ENCODE data around the gene ADAMTS7. TPM values are rescaled to one million over a fixed set of nuclear protein-coding genes. Genes with fewer than 3 reads are reported as not detected.
A peak's percentile ranks its signal among the peaks of the same experiment; 100 is the strongest.
"Not testable (repeated sequence)": the region's sequence is repeated elsewhere in the genome, so short reads cannot be mapped to it uniquely, and the experiment has no call there.

The ADAMTS7 gene
- total and polyA plus RNA-seq, 7 donors: 0.32 to 1.3 (median 0.74) TPM

DNA sequence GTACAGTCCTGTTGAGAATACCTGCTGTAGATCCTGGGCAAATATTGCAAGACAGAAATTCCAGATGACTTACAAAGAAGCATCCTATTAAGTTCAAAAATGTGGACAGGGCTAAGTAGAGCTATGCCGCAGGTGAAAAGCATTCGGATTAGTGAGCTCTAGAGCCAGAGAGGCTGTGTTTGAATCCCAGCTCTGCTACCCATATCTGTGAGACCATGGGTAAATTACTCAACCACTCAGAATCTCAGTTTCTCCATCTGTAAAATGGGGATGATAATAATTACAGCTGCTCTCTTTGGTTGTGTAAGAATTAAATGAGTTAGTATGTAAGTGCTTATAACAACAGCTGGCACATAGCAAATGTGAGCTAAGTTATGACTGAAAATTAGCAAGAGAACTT is 3.9 kb downstream of the ADAMTS7 start:
- WGBS, 3 donors: 99 to 100% (median 100%) methylated on average over 2 of the region's 2 CpGs
- TF ChIP-seq, protein P1, sequence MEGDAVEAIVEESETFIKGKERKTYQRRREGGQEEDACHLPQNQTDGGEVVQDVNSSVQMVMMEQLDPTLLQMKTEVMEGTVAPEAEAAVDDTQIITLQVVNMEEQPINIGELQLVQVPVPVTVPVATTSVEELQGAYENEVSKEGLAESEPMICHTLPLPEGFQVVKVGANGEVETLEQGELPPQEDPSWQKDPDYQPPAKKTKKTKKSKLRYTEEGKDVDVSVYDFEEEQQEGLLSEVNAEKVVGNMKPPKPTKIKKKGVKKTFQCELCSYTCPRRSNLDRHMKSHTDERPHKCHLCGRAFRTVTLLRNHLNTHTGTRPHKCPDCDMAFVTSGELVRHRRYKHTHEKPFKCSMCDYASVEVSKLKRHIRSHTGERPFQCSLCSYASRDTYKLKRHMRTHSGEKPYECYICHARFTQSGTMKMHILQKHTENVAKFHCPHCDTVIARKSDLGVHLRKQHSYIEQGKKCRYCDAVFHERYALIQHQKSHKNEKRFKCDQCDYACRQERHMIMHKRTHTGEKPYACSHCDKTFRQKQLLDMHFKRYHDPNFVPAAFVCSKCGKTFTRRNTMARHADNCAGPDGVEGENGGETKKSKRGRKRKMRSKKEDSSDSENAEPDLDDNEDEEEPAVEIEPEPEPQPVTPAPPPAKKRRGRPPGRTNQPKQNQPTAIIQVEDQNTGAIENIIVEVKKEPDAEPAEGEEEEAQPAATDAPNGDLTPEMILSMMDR (IDR thresholded peaks at IDR 0.05): no peak
- H3K36me3 ChIP-seq (ENCODE audit: insufficient read depth in 1 of 2, low read depth in 1 of 2): no peaks in the 10 kb centered on the region
- DNase-seq: no peak
- no peaks in the 10 kb centered on the region for H3K9me3 ChIP-seq
- no peak overlapping the region for H3K27ac ChIP-seq
- H3K4me1 ChIP-seq: peaks cover 6% of the 10 kb centered on the region
- intact Hi-C loops (cut with DNase I): no loop called here
- H3K27me3 ChIP-seq (ENCODE audit: insufficient read depth in 3 of 3, low read length in 2 of 3): peaks cover 0 to 20% (median 0%) of the 10 kb centered on the region in 3 donors
- no peak for ATAC-seq
- no peak overlapping the region for H3K4me3 ChIP-seq

GRCh38 chr15:78804391-78804792 is 6.9 kb downstream of the ADAMTS7 start:
- DNase-seq: no peak
- no peaks in the 10 kb centered on the region for H3K36me3 ChIP-seq (ENCODE audit: insufficient read depth in 1 of 2, low read depth in 1 of 2)
- H3K4me1 ChIP-seq: no peaks in the 10 kb centered on the region
- no peaks in the 10 kb centered on the region for H3K27me3 ChIP-seq (ENCODE audit: insufficient read depth in 3 of 3, low read length in 2 of 3)
- TF ChIP-seq, protein P1 (IDR thresholded peaks at IDR 0.05): no peak
- H3K4me3 ChIP-seq: no peak overlapping the region
- intact Hi-C loops (cut with DNase I): no loop called here
- 66 to 73% (median 72%) methylated on average over 14 of the region's 14 CpGs for WGBS, 3 donors
- no peak for ATAC-seq
- no peaks in the 10 kb centered on the region for H3K9me3 ChIP-seq
- H3K27ac ChIP-seq: no peak overlapping the region

- Histone ChIP-seq H3K9me3 (no peaks in the 10 kb centered on the region), H3K36me3 (ENCODE audit: insufficient read depth in 1 of 2, low read depth in 1 of 2) (no peaks in the 10 kb centered on the region), H3K27me3 (ENCODE audit: insufficient read depth in 3 of 3, low read length in 2 of 3) (no peaks in the 10 kb centered on the region), H3K4me1 (no peaks in the 10 kb centered on the region), H3K27ac (no peak overlapping the region), H3K4me3 (no peak overlapping the region)
- WGBS, 3 donors: 92 to 94% (median 94%) methylated on average over 21 of the region's 21 CpGs
- intact Hi-C loops (cut with DNase I): no loop called here
- TF ChIP-seq, protein P1 (IDR thresholded peaks at IDR 0.05): no peak
- ATAC-seq: no peak
- no peak for DNase-seq
These were observed 10.5 kb downstream of the ADAMTS7 start for GRCh38 chr15:78800806-78801205.

- Histone ChIP-seq H3K27me3 (ENCODE audit: insufficient read depth in 3 of 3, low read length in 2 of 3) (no peaks in the 10 kb centered on the region), H3K4me1 (no peaks in the 10 kb centered on the region), H3K4me3 (no peak overlapping the region), H3K36me3 (ENCODE audit: insufficient read depth in 1 of 2, low read depth in 1 of 2) (no peaks in the 10 kb centered on the region), H3K27ac (no peak overlapping the region), H3K9me3 (no peaks in the 10 kb centered on the region)
- TF ChIP-seq, protein P1 (IDR thresholded peaks at IDR 0.05): no peak
- intact Hi-C loops (cut with DNase I): no loop called here
- DNase-seq: no peak
- ATAC-seq: no peak
- 90 to 94% (median 93%) methylated on average over 48 of the region's 48 CpGs for WGBS, 3 donors
These were observed 11.1 kb downstream of the ADAMTS7 start for GRCh38 chr15:78800189-78800588.

DNA sequence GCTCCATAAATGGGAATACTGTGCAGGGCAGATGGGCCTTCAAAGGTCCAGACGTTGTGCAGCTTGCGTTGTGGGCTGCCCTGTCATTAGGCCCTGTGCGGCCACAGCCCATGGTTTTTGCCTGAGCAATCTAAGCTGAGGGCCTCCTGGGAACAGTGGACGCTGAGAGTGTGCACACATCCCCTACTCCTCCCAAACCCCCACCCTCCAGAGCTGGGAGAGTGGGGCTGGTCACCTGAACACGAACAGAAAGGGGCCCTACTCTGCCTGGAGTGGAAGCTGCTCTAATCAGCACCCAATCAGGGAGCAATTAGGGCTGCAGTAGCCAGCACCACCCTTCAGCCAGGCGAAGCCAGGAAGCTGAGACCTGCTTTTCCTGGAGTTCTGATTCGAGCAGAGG is 12.2 kb downstream of the ADAMTS7 start:
- DNase-seq; intact Hi-C loops (cut with DNase I); H3K4me1 ChIP-seq; H3K27ac ChIP-seq; H3K4me3 ChIP-seq; H3K9me3 ChIP-seq; H3K27me3 ChIP-seq (ENCODE audit: insufficient read depth in 3 of 3, low read length in 2 of 3); H3K36me3 ChIP-seq (ENCODE audit: insufficient read depth in 1 of 2, low read depth in 1 of 2); ATAC-seq: not testable (repeated sequence)
- 86 to 94% (median 92%) methylated on average over 2 of the region's 7 CpGs for WGBS, 3 donors

DNA sequence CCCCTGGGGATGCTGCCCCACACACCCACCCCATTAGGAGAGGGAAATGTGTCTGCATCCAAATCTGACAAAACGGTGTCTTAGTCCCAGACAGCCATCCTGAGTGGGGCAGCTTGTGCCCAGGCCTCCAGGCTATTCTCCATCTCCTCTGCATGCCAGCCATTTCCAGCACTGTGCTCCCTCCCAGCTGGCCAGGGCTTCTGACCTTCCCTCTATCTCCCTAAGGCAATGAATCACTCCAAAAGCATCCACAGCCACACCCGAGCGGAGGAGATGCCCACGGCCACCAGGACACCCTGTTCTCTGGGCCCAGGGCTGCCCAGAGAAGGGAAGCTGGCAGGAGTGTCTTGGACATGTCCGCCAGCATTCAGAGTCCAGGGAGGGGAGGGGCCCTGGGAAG is 12.9 kb downstream of the ADAMTS7 start:
- H3K27me3 ChIP-seq (ENCODE audit: insufficient read depth in 3 of 3, low read length in 2 of 3); H3K36me3 ChIP-seq (ENCODE audit: insufficient read depth in 1 of 2, low read depth in 1 of 2); H3K4me1 ChIP-seq; H3K27ac ChIP-seq; intact Hi-C loops (cut with DNase I); H3K4me3 ChIP-seq; H3K9me3 ChIP-seq: not testable (repeated sequence)
- ATAC-seq (peak; percentile 37 to 87 (median 79)), DNase-seq (peak in 1 of 2 donors; percentile 41)
- 40 to 51% (median 49%) methylated on average over 5 of the region's 5 CpGs for WGBS, 3 donors
